H1 (cell line): ENCODE results near the gene FLT4. TPM values are rescaled to one million over a fixed set of nuclear protein-coding genes. Genes with fewer than 3 reads are reported as not detected.

Experiments used
- CTCF ChIA-PET: fragments of 300-600 bp; sonication (Branson Sonifier 250); formaldehyde crosslinking; loops from one replicate; lab custom pipeline; 2021; ENCODE audit not compliant: partially characterized antibody; lab: Charles Lee
- POLR2A ChIA-PET: fragments of 300-600 bp; sonication (Branson Sonifier 250); formaldehyde crosslinking; loops from one replicate; lab custom pipeline; 2021; ENCODE audit warnings: inconsistent platforms; ENCODE audit not compliant: partially characterized antibody; lab: Charles Lee
- DNase-seq, 2 experiments: peaks; one replicate each; pipeline versions ENCODE4 v3.0.0 to v3.0.0-alpha.2; 2010 to 2022; ENCODE audit warnings: low spot score in 2 of 2, low read depth in 1 of 2, mixed read lengths in 1 of 2
- FAIRE-seq: peaks from 2 replicates; lab custom pipeline; 2011; peaks lifted over from hg19 to GRCh38; lab: Jason Lieb, UNC
- H2AFZ ChIP-seq: 2 replicates; pipeline ENCODE4 v1.8.1; 2012; ENCODE audit warnings: low read length, inconsistent platforms
- H2AK5ac ChIP-seq: 2 replicates; pipeline ENCODE4 v1.6.1; 2013; ENCODE audit warnings: low read depth, low read length
- H2BK120ac ChIP-seq: replicated peaks from 2 replicates; pipeline ENCODE3; 2013; ENCODE audit warnings: low read depth, low read length, inconsistent platforms
- H2BK12ac ChIP-seq: 2 replicates; pipeline ENCODE4 v1.6.1; 2013; ENCODE audit warnings: low read depth, low read length
- H2BK15ac ChIP-seq: 2 replicates; pipeline ENCODE4 v1.6.1; 2013; ENCODE audit warnings: low read length
- H2BK20ac ChIP-seq: 2 replicates; pipeline ENCODE4 v1.6.1; 2013; ENCODE audit warnings: low read length
- H2BK5ac ChIP-seq: 2 replicates; pipeline ENCODE4 v1.6.1; 2013; ENCODE audit warnings: low read depth, low read length
- H3K14ac ChIP-seq: 2 replicates; pipeline ENCODE4 v1.6.1; 2013; ENCODE audit warnings: inconsistent platforms; ENCODE audit not compliant: insufficient read length
- H3K18ac ChIP-seq: 2 replicates; pipeline ENCODE4 v1.6.1; 2013; ENCODE audit warnings: low read length; ENCODE audit errors: extremely low read depth
- H3K23ac ChIP-seq: 2 replicates; pipeline ENCODE4 v1.6.1; 2013; ENCODE audit warnings: inconsistent platforms; ENCODE audit not compliant: insufficient read length
- H3K23me2 ChIP-seq: 2 replicates; pipeline ENCODE4 v1.6.1; 2013; ENCODE audit warnings: low read depth, low read length
- H3K27ac ChIP-seq: 2 replicates; pipeline ENCODE4 v1.6.1; 2011; ENCODE audit warnings: low read depth, low read length, inconsistent platforms
- H3K27me3 ChIP-seq, 4 experiments: replicated peaks in 1 of 4; 1 replicate in 1 of 4; 2 replicates in 3 of 4; pipeline versions ENCODE4 v1.6.1 to v1.8.1; 2011 to 2013; ENCODE audit warnings: low read length in 3 of 4, mild to moderate bottlenecking in 3 of 4, inconsistent platforms in 2 of 4, mixed read lengths in 2 of 4, moderate library complexity in 1 of 4; ENCODE audit not compliant: control insufficient read depth in 3 of 4, insufficient read depth in 3 of 4; ENCODE audit errors: extremely low read depth in 1 of 4
- H3K36me3 ChIP-seq, 4 experiments: 2 replicates each; pipeline versions ENCODE4 v1.6.1 to v1.8.1; 2011 to 2013; ENCODE audit warnings: mild to moderate bottlenecking in 4 of 4, low read length in 3 of 4, moderate library complexity in 2 of 4, control low read depth in 1 of 4, inconsistent platforms in 1 of 4; ENCODE audit not compliant: insufficient read depth in 4 of 4, control insufficient read depth in 2 of 4
- H3K4ac ChIP-seq: replicated peaks from 2 replicates; pipeline ENCODE3; 2013; ENCODE audit warnings: low read length, low read depth, mixed read lengths, inconsistent platforms; ENCODE audit not compliant: insufficient read length
- H3K4me1 ChIP-seq, 4 experiments: replicated peaks in 1 of 4; 1 replicate in 1 of 4; 2 replicates in 3 of 4; pipeline versions ENCODE4 v1.6.1 to v1.8.1; 2011 to 2013; ENCODE audit warnings: low read length in 3 of 4, inconsistent platforms in 2 of 4, mixed read lengths in 1 of 4; ENCODE audit not compliant: insufficient read depth in 4 of 4, control insufficient read depth in 3 of 4
- H3K4me2 ChIP-seq, 2 experiments: 2 replicates each; pipeline versions ENCODE4 v1.6.1 to v1.8.1; 2011 to 2013; ENCODE audit warnings: low read depth in 2 of 2, low read length in 2 of 2, control low read depth in 1 of 2, inconsistent platforms in 1 of 2, mild to moderate bottlenecking in 1 of 2; ENCODE audit not compliant: insufficient read depth in 1 of 2
- H3K4me3 ChIP-seq, 4 experiments: fragments of 200-600, 300-600 bp in 1 of 4; sonication (generic), shearing (Covaris generic), sonication (Bioruptor Twin) in 1 of 4; 2 replicates each; pipeline versions ENCODE4 v1.5.1 to v1.8.1; 2011 to 2016; ENCODE audit warnings: low read length in 4 of 4, low read depth in 3 of 4, control low read depth in 2 of 4, inconsistent platforms in 2 of 4, mild to moderate bottlenecking in 2 of 4, mixed read lengths in 1 of 4, moderate library complexity in 1 of 4; ENCODE audit not compliant: insufficient read depth in 2 of 4; ENCODE audit errors: extremely low read depth in 1 of 4
- H3K56ac ChIP-seq: replicated peaks from 2 replicates; pipeline ENCODE3; 2013; ENCODE audit warnings: low read depth, mild to moderate bottlenecking, mixed read lengths, low read length, inconsistent platforms; ENCODE audit not compliant: insufficient read length
- H3K79me1 ChIP-seq: 2 replicates; pipeline ENCODE4 v1.6.1; 2013; ENCODE audit warnings: low read depth, low read length, control low read depth
- H3K79me2 ChIP-seq, 2 experiments: 2 replicates each; pipeline versions ENCODE4 v1.6.1 to v1.8.1; 2012 to 2013; ENCODE audit warnings: low read length in 2 of 2, mild to moderate bottlenecking in 2 of 2, inconsistent platforms in 1 of 2; ENCODE audit not compliant: insufficient read depth in 2 of 2, control insufficient read depth in 1 of 2
- H3K9ac ChIP-seq, 4 experiments: replicated peaks in 1 of 4; 1 replicate in 1 of 4; 2 replicates in 3 of 4; pipeline versions ENCODE4 v1.6.1 to v1.8.1; 2011 to 2013; ENCODE audit warnings: low read depth in 3 of 4, low read length in 3 of 4, control low read depth in 2 of 4, mild to moderate bottlenecking in 2 of 4, moderate library complexity in 2 of 4, inconsistent platforms in 1 of 4; ENCODE audit errors: extremely low read depth in 1 of 4
- H3K9me3 ChIP-seq, 2 experiments: 2 replicates each; pipeline versions ENCODE4 v1.6.1 to v1.8.1; 2012 to 2013; ENCODE audit warnings: mild to moderate bottlenecking in 2 of 2, moderate library complexity in 2 of 2, control low read depth in 1 of 2, inconsistent platforms in 1 of 2, low read depth in 1 of 2, low read length in 1 of 2, mixed read lengths in 1 of 2; ENCODE audit not compliant: insufficient read depth in 2 of 2
- H4K20me1 ChIP-seq, 2 experiments: replicated peaks in 1 of 2; 2 replicates each; pipeline versions ENCODE3 to v1.8.1; 2011 to 2013; ENCODE audit warnings: inconsistent platforms in 2 of 2, low read length in 2 of 2, mild to moderate bottlenecking in 1 of 2; ENCODE audit not compliant: insufficient read depth in 2 of 2, control insufficient read depth in 1 of 2
- H4K5ac ChIP-seq: 2 replicates; pipeline ENCODE4 v1.6.1; 2013; ENCODE audit warnings: low read length, low read depth, mixed read lengths, inconsistent platforms; ENCODE audit not compliant: insufficient read length
- H4K8ac ChIP-seq: 2 replicates; pipeline ENCODE4 v1.8.0; 2013; ENCODE audit warnings: mild to moderate bottlenecking, moderate library complexity, low read length, inconsistent platforms; ENCODE audit not compliant: insufficient read depth; ENCODE audit errors: extremely low read depth
- H4K91ac ChIP-seq: replicated peaks from 2 replicates; pipeline ENCODE3; 2013; ENCODE audit warnings: low read length, mixed read lengths, inconsistent platforms; ENCODE audit not compliant: insufficient read length
- ATF2 ChIP-seq: IDR thresholded peaks from 2 replicates; pipeline ENCODE4 v1.6.1; 2012; ENCODE audit warnings: low read length, inconsistent platforms
- BRCA1 ChIP-seq: IDR thresholded peaks from 2 replicates; pipeline ENCODE4 v1.6.1; 2012; ENCODE audit warnings: low read depth, low read length, improper control_type of control experiment
- E2F6 ChIP-seq: IDR thresholded peaks from 2 replicates; pipeline ENCODE4 v1.6.1; 2012; ENCODE audit warnings: inconsistent platforms
- KDM4A ChIP-seq: IDR thresholded peaks from one replicate; pipeline ENCODE4 v1.7.1; 2012; ENCODE audit warnings: low read depth, mild to moderate bottlenecking, moderate library complexity, low read length, inconsistent platforms; ENCODE audit not compliant: severe bottlenecking
- MAX ChIP-seq: IDR thresholded peaks from 2 replicates; pipeline ENCODE4 v1.6.1; 2012; ENCODE audit warnings: inconsistent platforms
- WGBS, 2 experiments: shearing (Covaris generic) in 1 of 2; methylation state at CpG; one replicate each; pipeline versions ENCODE4 v1.1.6 to v1.1.7; 2013 to 2015; ENCODE audit warnings: low lambda C conversion rate in 2 of 2, mixed read lengths in 2 of 2, inconsistent platforms in 1 of 2, low coverage in 1 of 2, missing lambda C conversion rate in 1 of 2; ENCODE audit not compliant: insufficient replicate concordance in 2 of 2, insufficient coverage in 1 of 2, insufficient read length in 1 of 2; ENCODE audit errors: extremely low coverage in 1 of 2, missing lambda C conversion rate in 1 of 2; 5-methylcytosine and 5-hydroxymethylcytosine counted together
- polyA plus RNA-seq, 7 experiments: library from polyadenylated mRNA; depleted of rRNA in 3 of 7; stranded (reverse) in 5 of 7; unstranded in 2 of 7; fragments of >200 nt in 5 of 7; fragments of 200-250 nt in 2 of 7; gene quantifications; 1 replicate in 5 of 7; 2 replicates in 1 of 7; 4 replicates in 1 of 7; pipeline versions ENCODE4 v1.2.1 to v1.2.3, GENCODE V29; 2011 to 2013; ENCODE audit warnings: missing spikeins in 2 of 7, mixed read lengths in 2 of 7
- total RNA-seq: library from RNA; stranded (reverse); fragmentation: NEBNext Ultra II Directional; extraction: Animal tissue kit (Norgen Biotek cat#: 25700); gene quantifications from 2 replicates; pipeline ENCODE4 v1.2.1, GENCODE V29; 2021

The FLT4 gene
- total and polyA plus RNA-seq, 2 of the 8 experiments (the other 6 are each of a cell fraction or from before 2014, with no cell fraction given) = 6.5 to 7.7 TPM

- Histone ChIP-seq H3K9me3 (no peaks in the 10 kb centered on the region), H3K9ac (no peak within 1 kb of the TSS), H3K36me3 (no peaks in the 10 kb centered on the region; a peak in 1 of 8 replicates), H4K20me1 (peaks cover 0 to 4% of the 10 kb centered on the region in 2 experiments), H4K91ac (no peak within 1 kb of the TSS), H4K8ac (peak within 1 kb of the TSS; percentile 60; the same call in 1 of the 2 replicates), H2BK120ac (no peak within 1 kb of the TSS), H2BK12ac (no peak within 1 kb of the TSS), H3K27ac (no peak within 1 kb of the TSS)
- POLR2A ChIA-PET = interaction anchor here (0.6 to 2.3 kb wide), 2 partner anchors 11 to 19 kb away, joined by 3 to 9 read pairs; no protein-coding TSS in a partner anchor
- peak in 1 of 2 experiments; percentile 59 for DNase-seq
- no peak for FAIRE-seq
- peak; percentile 21; the same call in 1 of the 2 replicates for TF ChIP-seq MAX
- TF ChIP-seq KDM4A = peak; percentile 89
- TF ChIP-seq ATF2 = no peak
- TF ChIP-seq BRCA1 = no peak
- peak; percentile 42 for TF ChIP-seq E2F6
- TF ChIP-seq, all 59 proteins: peak for 3
- no peak within 1 kb of the TSS for H2AK5ac ChIP-seq
- peak within 1 kb of the TSS; percentile 85 to 97 for H3K4me2 ChIP-seq
- H3K23ac ChIP-seq = no peak within 1 kb of the TSS
- peaks cover 22 to 51% (median 40%) of the 10 kb centered on the region in 4 experiments for H3K27me3 ChIP-seq
- CTCF ChIA-PET = interaction anchor here (1.5 to 1.6 kb wide), 4 partner anchors 11 to 127 kb away, joined by 3 to 7 read pairs (median 4); no protein-coding TSS in a partner anchor
- H3K56ac ChIP-seq = no peak within 1 kb of the TSS
- no peak within 1 kb of the TSS for H4K5ac ChIP-seq
- no peak within 1 kb of the TSS for H3K14ac ChIP-seq
- no peak within 1 kb of the TSS for H2BK5ac ChIP-seq
- peak within 1 kb of the TSS; percentile 50; the same call in 1 of the 2 replicates for H2AFZ ChIP-seq
- peak within 1 kb of the TSS; percentile 3 to 69 (median 46) for H3K4me3 ChIP-seq
- H3K23me2 ChIP-seq = peaks cover 20% of the 10 kb centered on the region; the same call in 1 of the 2 replicates
- H3K4ac ChIP-seq = no peak within 1 kb of the TSS
- H2BK15ac ChIP-seq = no peak within 1 kb of the TSS
- WGBS, 2 experiments = 12% methylated on average over 34 of the region's 60 CpGs; no CpG with 5 or more reads in 1 of the 2 experiments
- peaks cover 0 to 9% (median 3%) of the 10 kb centered on the region in 4 experiments; a peak in 5 of 7 replicates for H3K4me1 ChIP-seq
- H3K18ac ChIP-seq = no peak within 1 kb of the TSS; the same call in 1 of the 2 replicates
- H3K79me1 ChIP-seq = no peaks in the 10 kb centered on the region
- no peak within 1 kb of the TSS for H2BK20ac ChIP-seq
- H3K79me2 ChIP-seq = no peaks in the 10 kb centered on the region
Observed at GRCh38 chr5:180591311-180591887, 58.0 kb downstream of the FLT4 start, which contains the start of gene SCGB3A1. SCGB3A1 (minus strand) TSS chr5:180591499; CDS start chr5:180591462, 37 bp downstream.
